ENCODE data around the gene VPS45. TPM values are rescaled to one million over a fixed set of nuclear protein-coding genes. Genes with fewer than 3 reads are reported as not detected.

Gene VPS45
- polyA plus RNA-seq, 1 donor = 81.8 TPM

- DNase-seq = no peak
Measured at GRCh38 chr1:150069923-150070322, 2.3 kb downstream of the VPS45 start.

- DNase-seq = no peak
Measured at GRCh38 chr1:150072959-150073358, 5.4 kb downstream of the VPS45 start.

- no peak for DNase-seq
Measured at GRCh38 chr1:150073516-150073915, 5.9 kb downstream of the VPS45 start.

GRCh38 chr1:150076066-150076465 is 8.5 kb downstream of the VPS45 start:
- no peak for DNase-seq

DNA sequence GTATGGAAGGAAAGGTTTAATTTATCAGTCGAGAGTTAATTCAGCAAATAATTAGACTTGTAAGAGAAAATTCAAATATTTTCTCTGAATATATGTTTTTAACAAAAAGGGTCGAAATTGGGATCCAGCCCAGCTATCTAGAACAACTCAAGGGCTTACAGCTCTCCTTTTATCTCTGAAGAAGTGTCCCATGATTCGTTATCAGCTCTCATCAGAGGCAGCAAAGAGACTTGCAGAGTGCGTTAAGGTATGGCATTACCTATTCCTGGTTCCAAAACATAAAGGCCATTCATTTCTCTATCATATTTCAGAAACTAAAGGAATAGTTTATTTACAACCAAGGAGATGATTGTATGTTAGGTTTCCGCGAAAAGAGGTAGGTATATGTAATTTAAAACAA is 9.4 kb downstream of the VPS45 start:
- no peak for DNase-seq

GRCh38 chr1:150080784-150081183 is 13.2 kb downstream of the VPS45 start:
- no peak for DNase-seq

- no peak for DNase-seq
Measured at GRCh38 chr1:150082494-150082893, 14.9 kb downstream of the VPS45 start.

DNA sequence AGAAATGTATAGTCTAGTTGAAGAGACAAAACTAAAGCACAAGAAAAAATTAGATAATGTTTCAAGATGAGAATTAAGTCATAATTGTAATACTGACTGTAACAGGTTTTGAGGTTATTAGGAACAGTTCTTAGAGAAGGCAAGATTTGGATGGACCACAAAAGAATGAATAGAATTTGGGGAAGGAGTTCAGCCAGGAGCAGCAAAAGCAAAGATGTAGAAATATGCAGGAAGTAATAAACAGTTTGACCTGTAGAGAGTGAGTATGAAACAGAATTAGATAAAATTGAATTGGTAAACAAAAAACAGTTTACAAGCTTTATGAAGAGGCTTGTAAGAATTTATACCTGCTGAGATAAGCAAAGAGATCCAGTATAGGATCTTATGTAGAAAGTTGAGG is 16.3 kb downstream of the VPS45 start:
- no peak for DNase-seq

GRCh38 chr1:150085406-150085805 is 17.8 kb downstream of the VPS45 start:
- no peak for DNase-seq

DNA sequence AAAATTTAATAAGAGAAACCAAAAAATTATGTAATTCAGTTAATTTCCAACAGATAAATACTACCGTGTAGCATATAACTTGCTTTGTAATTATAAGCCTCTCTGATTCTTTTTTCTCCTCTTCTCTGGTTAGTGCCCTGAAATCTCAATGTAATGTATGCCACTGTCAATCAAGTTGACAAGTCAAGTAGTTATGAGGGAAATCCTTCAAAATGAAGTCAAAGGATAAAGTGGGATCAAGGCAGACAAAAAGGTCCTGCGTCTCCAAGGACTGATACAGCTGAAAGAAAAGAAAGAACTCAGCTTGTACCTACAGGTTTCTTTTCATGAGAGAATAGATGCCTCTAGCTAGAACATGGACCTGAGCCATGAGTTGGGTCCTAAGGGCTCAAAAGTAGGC is 19.8 kb downstream of the VPS45 start:
- no peak for DNase-seq

DNA sequence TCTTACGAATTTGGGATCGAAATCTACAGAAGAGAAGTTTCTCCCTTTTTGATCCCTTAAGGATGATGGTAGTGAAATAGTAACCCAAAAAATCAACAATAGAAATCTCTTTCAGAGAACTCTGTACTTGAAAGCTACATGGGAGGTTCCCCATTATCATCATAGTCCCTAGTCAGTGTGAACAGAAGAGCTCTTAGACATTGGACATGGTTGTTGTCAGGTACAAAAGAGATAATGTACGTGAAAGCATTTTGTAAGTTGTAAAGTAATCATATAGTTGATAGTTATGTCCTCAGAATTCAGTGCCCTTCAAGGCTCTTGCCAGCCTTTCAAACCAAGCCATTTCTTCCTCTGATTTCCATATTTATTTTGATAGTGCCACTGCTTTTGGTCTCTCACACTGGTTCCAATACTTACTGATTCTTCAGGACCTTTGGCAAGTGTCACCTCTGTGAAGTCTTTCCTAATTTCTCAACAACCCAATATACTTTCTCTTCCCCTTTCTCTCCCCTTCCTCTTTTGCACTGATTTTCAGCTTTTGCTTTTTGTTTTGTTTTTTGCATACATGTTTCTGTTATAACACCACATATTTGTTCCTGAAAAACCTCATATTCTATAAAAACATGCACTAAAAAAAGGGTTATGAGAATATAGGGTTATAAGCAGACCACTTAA is 22.4 kb downstream of the VPS45 start:
- no peak for DNase-seq

DNA sequence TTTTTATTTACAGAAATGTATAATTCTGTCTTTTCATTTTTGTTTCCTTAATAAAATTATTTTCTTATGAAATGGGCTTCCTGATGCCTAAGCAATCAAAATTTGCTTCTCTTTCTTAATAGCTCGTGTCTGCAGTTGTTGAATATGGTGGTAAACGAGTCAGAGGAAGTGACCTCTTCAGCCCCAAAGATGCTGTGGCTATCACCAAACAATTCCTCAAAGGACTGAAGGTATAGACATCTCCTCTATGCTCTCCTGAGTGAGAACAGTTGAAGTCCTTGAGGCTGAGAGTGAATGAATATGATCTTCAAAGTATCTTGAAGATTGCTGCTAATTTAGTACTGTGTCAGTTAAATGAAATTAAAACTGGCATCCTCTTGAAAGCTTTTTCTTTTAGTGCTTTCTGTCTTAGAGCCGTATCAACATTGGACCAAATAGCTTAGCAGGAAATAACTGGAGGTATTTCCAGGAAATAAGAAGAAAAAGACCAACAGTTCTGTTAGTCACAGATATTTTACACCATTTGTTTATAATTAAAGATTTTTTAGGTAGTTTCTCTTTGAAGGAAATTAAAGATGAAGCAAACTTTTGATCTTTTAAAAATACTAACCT is 24.7 kb downstream of the VPS45 start:
- no peak for DNase-seq

DNA sequence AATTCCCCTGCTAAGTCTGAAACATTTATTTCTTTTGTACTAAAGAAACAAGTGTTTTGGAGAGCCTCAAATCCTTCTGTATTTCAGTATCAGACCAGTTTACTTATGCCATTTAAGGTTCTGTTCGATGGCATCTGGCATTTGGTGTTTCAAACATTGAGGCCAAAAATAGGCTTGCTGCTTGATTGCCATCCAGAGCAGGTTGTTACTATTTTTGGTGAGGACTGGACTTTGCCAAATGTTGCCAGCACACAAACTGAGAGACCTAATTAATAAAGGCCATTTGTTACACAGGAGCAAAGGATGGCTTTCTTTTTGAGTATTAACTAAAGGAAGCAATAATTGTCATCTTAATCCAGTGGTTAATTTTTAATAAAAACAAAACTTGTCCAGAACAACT is 26.2 kb downstream of the VPS45 start:
- DNase-seq = no peak

DNA sequence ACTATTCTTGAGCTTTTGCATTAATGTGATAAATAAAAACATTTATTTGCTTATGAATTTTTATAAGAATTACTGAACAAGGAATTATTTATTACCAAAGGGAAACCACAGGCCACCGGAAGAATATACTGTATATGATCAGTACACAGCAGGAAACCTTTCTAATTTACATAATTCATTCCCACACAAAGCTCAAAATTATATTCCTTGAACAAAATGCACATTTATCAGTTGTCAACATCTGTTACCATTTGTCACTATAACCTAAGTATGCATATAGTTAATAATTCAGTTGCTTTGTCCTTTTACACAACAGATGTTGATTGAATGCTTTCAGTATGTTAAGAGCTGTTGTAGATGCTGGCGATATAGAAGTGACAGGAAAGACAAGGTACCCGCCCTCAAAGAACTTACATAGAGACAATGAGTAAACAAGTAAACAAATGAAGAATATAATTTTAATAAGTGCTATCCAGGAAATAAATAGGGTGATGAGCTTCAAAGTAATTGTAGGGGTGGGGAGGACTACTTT is 27.2 kb downstream of the VPS45 start:
- no peak for DNase-seq

DNA sequence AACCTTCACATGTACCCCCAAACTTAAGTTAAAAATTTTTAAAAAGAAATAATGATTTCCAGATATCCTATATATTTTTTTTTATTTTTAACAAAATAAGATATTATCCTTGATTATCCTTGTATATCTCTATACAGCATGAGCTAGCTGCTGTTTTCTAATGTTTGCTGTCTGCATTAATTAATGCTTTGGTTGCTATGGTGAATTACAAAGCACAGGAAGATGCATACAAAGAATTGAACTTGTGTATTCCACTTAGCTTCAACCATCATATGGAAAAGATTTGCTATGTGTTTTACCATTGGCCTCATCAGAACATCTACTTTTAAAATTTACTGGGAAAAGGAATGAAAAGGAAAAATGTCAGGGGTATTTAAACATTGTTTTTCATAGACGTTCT is 35.4 kb downstream of the VPS45 start:
- no peak for DNase-seq

DNA sequence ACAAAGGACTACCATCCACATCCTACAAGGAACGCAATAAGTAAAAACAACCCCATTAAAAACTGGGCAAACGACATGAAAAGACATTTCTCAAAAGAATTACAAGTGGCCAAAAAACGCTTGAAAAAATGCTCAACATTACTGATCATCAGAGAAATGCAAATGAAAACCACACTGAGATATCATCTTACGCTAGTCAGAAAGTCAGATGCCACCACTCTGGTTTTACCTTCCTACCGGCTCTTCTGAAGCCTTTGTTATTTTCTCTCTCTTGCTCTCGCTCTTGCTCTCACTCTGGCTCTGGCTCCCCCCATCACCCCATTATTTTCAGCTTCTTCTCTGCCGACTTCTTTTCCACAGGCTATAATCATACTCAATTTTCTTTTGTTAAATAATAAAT is 38.8 kb downstream of the VPS45 start:
- DNase-seq = no peak

- DNase-seq = no peak
Measured at GRCh38 chr1:150109586-150109985, 42.0 kb downstream of the VPS45 start.

DNA sequence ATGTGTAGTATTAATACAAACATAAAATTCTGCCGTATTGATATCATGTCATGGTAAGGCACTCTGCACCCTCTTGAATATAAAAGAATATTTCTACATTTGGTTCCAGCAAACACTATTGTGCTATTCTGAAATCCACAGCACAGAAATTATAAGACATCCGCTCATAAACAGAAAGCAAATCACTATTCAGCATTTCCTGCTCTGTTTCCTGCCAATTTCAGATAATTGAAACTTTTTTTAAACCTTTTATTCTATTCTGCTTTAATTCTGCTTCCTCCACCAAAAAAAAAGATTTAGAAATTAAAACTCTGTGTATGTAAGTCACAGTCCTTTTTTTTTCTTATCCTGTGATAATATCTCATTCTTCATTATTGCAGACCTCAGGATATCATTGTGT is 42.5 kb downstream of the VPS45 start:
- DNase-seq = no peak

DNA sequence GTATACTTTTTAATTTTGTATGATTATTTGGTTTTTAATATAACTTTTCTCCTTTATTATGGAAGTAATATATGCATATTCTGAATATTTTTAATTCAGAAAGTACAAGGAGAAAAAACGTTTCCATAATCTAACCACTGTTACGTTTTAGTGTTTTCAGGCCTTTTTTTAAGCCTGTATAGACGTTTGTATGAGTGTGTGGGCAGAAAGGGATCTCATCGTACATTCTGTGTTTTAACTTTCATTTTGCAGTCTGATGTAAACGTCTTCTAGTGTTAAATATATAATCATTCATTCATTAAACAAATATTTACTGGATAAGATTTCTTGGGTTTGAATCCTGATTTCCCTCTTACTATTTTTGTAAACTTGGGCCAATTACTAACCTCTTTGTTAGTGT is 44.1 kb downstream of the VPS45 start:
- DNase-seq = no peak

GRCh38 chr1:150115121-150115520 is 47.5 kb downstream of the VPS45 start:
- DNase-seq = no peak

GRCh38 chr1:150118716-150119115 is 51.1 kb downstream of the VPS45 start:
- no peak for DNase-seq

GRCh38 chr1:150121236-150121862 is 53.8 kb downstream of the VPS45 start:
- DNase-seq = no peak

DNA sequence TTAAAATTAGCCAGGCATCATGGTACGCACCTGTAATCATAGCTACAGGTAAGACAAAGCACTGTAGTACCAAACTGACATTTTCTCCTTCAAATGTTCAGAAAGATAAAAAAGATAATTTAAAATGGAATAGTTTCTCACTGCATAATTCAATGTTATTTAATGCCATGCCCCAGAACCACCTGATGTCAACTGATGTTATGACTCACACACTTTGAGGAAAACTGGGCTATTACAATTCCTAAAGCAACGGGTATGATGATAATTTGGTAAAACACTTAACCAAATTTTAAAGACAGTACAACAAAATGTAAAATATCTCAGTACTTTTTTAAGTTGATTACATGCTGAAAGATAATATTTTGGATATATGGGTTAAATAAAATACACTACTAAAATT is 59.2 kb downstream of the VPS45 start:
- no peak for DNase-seq

GRCh38 chr1:150127464-150127863 is 59.9 kb downstream of the VPS45 start:
- no peak for DNase-seq

Measured in left kidney (tissue), 2 donors.